MM.1S (cell line): ENCODE results near the gene CACNA1C.

ENCODE experiments used
- DNase-seq: peaks from one replicate; pipeline ENCODE4 v3.0.0-alpha.2; 2015
- H2AFZ ChIP-seq: fragments of 300-600 bp; sonication (generic); 2 replicates; pipeline ENCODE4 v1.6.0; 2016; ENCODE audit warnings: antibody characterized with exemption, low read length
- H3F3A ChIP-seq: fragments of 300-600 bp; sonication (generic); 2 replicates; pipeline ENCODE4 v1.6.1; 2016; ENCODE audit warnings: mild to moderate bottlenecking, antibody characterized with exemption, low read length, moderate library complexity, mixed read lengths; ENCODE audit not compliant: insufficient read depth
- H3K27ac ChIP-seq: fragments of 300-600 bp; sonication (generic); 2 replicates; pipeline ENCODE4 v1.5.1; 2016; ENCODE audit warnings: mild to moderate bottlenecking, low read length
- H3K27me3 ChIP-seq: fragments of 300-600 bp; sonication (generic); replicated peaks from 2 replicates; pipeline ENCODE4 v1.6.0; 2016; ENCODE audit warnings: low read length; ENCODE audit not compliant: insufficient read depth
- H3K36me3 ChIP-seq: fragments of 300-600 bp; sonication (generic); replicated peaks from 2 replicates; pipeline ENCODE4 v1.6.1; 2016; ENCODE audit warnings: mild to moderate bottlenecking, low read length, mixed read lengths; ENCODE audit not compliant: insufficient read depth
- H3K4me1 ChIP-seq: fragments of 300-600 bp; sonication (generic); 2 replicates; pipeline ENCODE4 v1.6.1; 2016; ENCODE audit warnings: low read length, mixed read lengths
- H3K4me2 ChIP-seq: fragments of 300-600 bp; sonication (generic); 2 replicates; pipeline ENCODE4 v1.6.0; 2016; ENCODE audit warnings: low read depth, low read length
- H3K4me3 ChIP-seq: fragments of 300-600 bp; sonication (generic); 2 replicates; pipeline ENCODE4 v1.5.1; 2016; ENCODE audit warnings: low read length, mixed read lengths
- H3K79me2 ChIP-seq: fragments of 300-600 bp; sonication (generic); 2 replicates; pipeline ENCODE4 v1.6.1; 2016; ENCODE audit warnings: mixed run types, low read length, mixed read lengths
- H3K9ac ChIP-seq: fragments of 300-600 bp; sonication (generic); 2 replicates; pipeline ENCODE4 v1.6.1; 2016; ENCODE audit warnings: low read length, mixed read lengths
- H3K9me2 ChIP-seq: fragments of 300-600 bp; sonication (generic); replicated peaks from 2 replicates; pipeline ENCODE4 v1.6.1; 2016; ENCODE audit warnings: mild to moderate bottlenecking, low read length, mixed read lengths; ENCODE audit not compliant: insufficient read depth
- H3K9me3 ChIP-seq: fragments of 300-600 bp; sonication (generic); replicated peaks from 2 replicates; pipeline ENCODE4 v1.6.1; 2016; ENCODE audit warnings: mild to moderate bottlenecking, low read length, mixed read lengths; ENCODE audit not compliant: insufficient read depth
- H4K20me1 ChIP-seq: fragments of 300-600 bp; sonication (generic); 2 replicates; pipeline ENCODE4 v1.6.1; 2016; ENCODE audit warnings: mild to moderate bottlenecking, low read length, moderate library complexity, mixed read lengths; ENCODE audit not compliant: insufficient read depth
- EZH2 ChIP-seq: fragments of 300-600 bp; sonication (generic); optimal IDR thresholded peaks from 2 replicates; pipeline ENCODE3; 2017; ENCODE audit warnings: low read depth, mild to moderate bottlenecking, antibody characterized with exemption, low read length, mixed read lengths
- EZH2phosphoT487 ChIP-seq: fragments of 300-600 bp; sonication (generic); IDR thresholded peaks from 2 replicates; pipeline ENCODE4 v1.6.1; 2018; ENCODE audit warnings: antibody characterized with exemption, low read length
- TF ChIP-seq, protein P1 (sequence below): fragments of 300-600 bp; sonication (generic); IDR thresholded peaks from 2 replicates; pipeline ENCODE4 v1.5.1; 2016; ENCODE audit warnings: antibody characterized with exemption, low read length, mixed read lengths

The CACNA1C gene

DNA sequence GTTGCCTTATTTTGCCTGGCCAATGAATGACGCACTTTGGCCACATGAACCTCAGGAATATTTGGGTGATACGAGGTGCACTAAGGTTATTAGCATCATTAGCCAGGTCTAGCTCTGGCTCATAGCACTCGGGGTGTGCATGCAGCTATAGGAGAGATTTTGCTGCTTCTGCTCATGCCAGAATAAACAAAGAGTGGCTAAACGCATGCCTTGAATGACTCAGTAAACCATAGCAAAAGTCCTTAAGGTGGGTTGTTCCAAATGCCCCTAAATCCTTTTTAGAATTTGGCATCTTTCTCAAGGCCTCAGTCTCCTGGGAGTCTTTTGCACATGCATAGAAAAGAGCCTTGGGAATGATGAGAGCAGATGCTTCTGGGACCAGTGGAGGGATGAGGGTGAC is 398.2 kb downstream of the CACNA1C start:
- H3K36me3 ChIP-seq: no peaks in the 10 kb centered on the region
- H3K4me3 ChIP-seq: no peak overlapping the region
- TF ChIP-seq EZH2phosphoT487 (no peak), EZH2 (no peak)
- TF ChIP-seq, protein P1, sequence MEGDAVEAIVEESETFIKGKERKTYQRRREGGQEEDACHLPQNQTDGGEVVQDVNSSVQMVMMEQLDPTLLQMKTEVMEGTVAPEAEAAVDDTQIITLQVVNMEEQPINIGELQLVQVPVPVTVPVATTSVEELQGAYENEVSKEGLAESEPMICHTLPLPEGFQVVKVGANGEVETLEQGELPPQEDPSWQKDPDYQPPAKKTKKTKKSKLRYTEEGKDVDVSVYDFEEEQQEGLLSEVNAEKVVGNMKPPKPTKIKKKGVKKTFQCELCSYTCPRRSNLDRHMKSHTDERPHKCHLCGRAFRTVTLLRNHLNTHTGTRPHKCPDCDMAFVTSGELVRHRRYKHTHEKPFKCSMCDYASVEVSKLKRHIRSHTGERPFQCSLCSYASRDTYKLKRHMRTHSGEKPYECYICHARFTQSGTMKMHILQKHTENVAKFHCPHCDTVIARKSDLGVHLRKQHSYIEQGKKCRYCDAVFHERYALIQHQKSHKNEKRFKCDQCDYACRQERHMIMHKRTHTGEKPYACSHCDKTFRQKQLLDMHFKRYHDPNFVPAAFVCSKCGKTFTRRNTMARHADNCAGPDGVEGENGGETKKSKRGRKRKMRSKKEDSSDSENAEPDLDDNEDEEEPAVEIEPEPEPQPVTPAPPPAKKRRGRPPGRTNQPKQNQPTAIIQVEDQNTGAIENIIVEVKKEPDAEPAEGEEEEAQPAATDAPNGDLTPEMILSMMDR: no peak
- H3K9me2 ChIP-seq: no peaks in the 10 kb centered on the region
- H3K79me2 ChIP-seq: no peaks in the 10 kb centered on the region
- no peaks in the 10 kb centered on the region for H4K20me1 ChIP-seq
- no peaks in the 10 kb centered on the region for H3K4me1 ChIP-seq
- no peaks in the 10 kb centered on the region for H3K27me3 ChIP-seq
- H3K9me3 ChIP-seq: no peaks in the 10 kb centered on the region
- no peak overlapping the region for H2AFZ ChIP-seq
- H3F3A ChIP-seq: no peaks in the 10 kb centered on the region
- DNase-seq: no peak
- H3K4me2 ChIP-seq: no peak overlapping the region
- no peak overlapping the region for H3K9ac ChIP-seq
- no peak overlapping the region for H3K27ac ChIP-seq

DNA sequence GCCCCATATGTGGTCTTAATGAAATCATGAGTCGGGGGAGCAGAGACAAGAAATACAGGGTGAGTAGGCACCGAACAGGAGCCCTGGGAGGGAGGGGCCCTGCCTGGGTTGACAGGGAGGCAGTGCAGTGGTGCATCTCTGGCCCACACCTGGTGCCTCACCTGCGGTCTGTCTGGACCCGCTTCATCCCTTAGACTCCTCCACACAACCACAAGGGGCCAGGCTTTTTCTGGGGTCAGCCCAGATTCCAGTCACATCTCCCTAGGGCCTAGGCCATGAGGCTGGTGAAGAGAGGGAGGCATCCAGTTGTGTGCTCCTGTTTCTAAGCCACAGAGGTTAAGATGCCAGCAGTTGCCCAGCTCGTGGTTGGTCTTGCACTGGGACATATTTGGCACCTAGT is 398.7 kb downstream of the CACNA1C start:
- Histone ChIP-seq H3K9me2 (no peaks in the 10 kb centered on the region), H3K9me3 (no peaks in the 10 kb centered on the region), H3K4me3 (no peak overlapping the region), H3F3A (no peaks in the 10 kb centered on the region), H2AFZ (no peak overlapping the region), H4K20me1 (no peaks in the 10 kb centered on the region), H3K79me2 (no peaks in the 10 kb centered on the region), H3K27me3 (no peaks in the 10 kb centered on the region), H3K36me3 (no peaks in the 10 kb centered on the region), H3K4me1 (no peaks in the 10 kb centered on the region), H3K27ac (no peak overlapping the region), H3K4me2 (no peak overlapping the region), H3K9ac (no peak overlapping the region)
- DNase-seq: no peak
- TF ChIP-seq, protein P1: no peak
- TF ChIP-seq EZH2 (no peak), EZH2phosphoT487 (no peak)

DNA sequence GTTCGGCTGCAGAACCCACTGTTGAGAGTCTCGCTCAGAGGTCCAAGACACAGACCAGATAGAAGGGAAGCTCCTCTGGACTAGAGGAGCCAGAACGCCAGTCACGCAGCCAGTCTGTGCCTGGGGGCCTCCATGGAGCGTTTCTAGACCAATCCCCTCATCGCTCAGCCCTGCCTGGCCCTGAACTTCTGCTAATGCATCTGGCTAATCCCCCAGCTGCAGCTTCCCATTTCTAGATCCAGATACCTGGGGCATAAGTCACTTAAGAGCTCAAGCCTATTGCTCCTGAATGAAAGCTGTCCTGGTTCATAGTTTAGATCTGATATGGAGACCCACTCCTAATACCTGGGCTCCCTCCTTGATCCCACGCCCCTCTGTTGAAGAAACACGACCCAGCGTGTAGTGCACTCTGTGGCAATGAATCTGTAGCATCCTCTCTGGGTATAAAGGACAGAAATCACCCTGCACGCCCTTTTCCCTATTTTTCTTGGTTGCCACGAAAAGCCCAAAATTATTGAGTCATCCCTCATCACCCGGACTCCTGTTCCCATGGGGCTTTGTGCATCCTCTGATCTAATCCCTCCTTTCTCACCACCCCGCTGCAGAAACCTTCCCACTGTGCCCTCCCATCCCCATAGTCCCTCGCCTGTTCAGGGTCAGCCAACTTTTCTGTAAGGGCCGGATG is 400.4 kb downstream of the CACNA1C start:
- no peaks in the 10 kb centered on the region for H3K36me3 ChIP-seq
- no peaks in the 10 kb centered on the region for H3K27me3 ChIP-seq
- H3K27ac ChIP-seq: no peak overlapping the region
- H3K4me2 ChIP-seq: no peak overlapping the region
- no peak overlapping the region for H2AFZ ChIP-seq
- no peaks in the 10 kb centered on the region for H3K79me2 ChIP-seq
- TF ChIP-seq EZH2: no peak
- TF ChIP-seq, protein P1: no peak
- no peak for TF ChIP-seq EZH2phosphoT487
- H3K9me3 ChIP-seq: no peaks in the 10 kb centered on the region
- no peak overlapping the region for H3K9ac ChIP-seq
- no peaks in the 10 kb centered on the region for H3K9me2 ChIP-seq
- no peak overlapping the region for H3K4me3 ChIP-seq
- no peaks in the 10 kb centered on the region for H3K4me1 ChIP-seq
- H3F3A ChIP-seq: no peaks in the 10 kb centered on the region
- no peaks in the 10 kb centered on the region for H4K20me1 ChIP-seq
- no peak for DNase-seq
